ENCODE results near the gene MTX3.

MTX3 gene

GRCh38 chr5:79983618-79984017 is 7.4 kb downstream of the MTX3 start:
- no peak for DNase-seq (ENCODE audit: low spot score)

DNA sequence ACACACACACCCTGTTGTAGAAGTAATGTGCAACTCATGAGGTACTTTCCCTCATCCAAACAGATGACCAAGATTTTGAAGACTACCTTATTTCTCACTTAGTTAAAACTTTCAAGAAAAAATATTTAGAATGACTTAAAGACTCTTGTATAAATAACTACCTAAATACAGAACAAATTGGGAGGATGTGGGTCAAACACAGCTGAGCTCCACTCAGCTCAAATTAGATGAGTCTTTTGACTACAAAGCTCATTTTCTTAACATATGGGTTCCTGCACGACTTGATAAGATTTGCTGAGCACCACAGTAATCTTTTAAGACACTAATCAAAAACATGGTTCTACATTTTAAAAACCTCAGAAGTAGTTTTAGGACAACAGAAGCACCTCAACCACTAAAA is 8.9 kb downstream of the MTX3 start:
- DNase-seq (ENCODE audit: low spot score): no peak

DNA sequence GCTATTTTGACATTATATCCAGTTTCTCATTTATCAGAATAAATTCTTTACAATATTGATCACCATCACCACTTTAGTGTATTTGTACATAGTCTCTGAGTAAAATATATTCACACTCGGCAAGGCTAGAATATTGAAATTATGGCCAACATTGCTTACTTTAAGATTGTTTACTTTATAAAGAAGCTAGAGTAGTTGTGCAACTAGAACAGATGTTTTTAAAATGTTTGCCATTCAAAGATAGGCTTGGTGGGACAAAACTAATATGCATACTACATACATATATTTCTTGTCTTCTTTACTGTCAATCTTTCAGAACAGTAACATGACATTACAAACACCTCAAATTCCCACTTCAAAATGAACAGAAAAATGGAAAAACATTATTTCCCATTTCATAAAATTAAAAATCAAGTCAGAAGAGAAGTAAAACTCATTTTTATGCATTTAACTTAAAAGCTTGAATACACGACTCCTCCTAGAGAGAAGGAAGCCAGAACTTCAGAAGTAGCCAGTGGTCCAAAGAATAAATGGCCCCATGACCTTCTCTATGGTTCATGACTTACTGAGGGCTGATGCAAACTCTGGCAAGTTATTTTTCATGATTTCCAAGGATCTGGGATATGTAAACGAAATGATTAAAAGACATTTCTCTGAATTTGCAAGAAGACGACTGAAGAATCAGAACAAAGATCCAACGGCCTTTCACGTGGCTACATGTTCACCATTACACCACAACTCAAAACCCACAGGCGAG is 14.1 kb downstream of the MTX3 start:
- no peak for DNase-seq (ENCODE audit: low spot score)

- DNase-seq (ENCODE audit: low spot score): no peak
These were observed 15.6 kb downstream of the MTX3 start for GRCh38 chr5:79975422-79975821.

GRCh38 chr5:79974886-79975285 is 16.2 kb downstream of the MTX3 start:
- DNase-seq (ENCODE audit: low spot score): no peak

GRCh38 chr5:79973996-79974395 is 17.1 kb downstream of the MTX3 start:
- DNase-seq (ENCODE audit: low spot score): no peak

- DNase-seq (ENCODE audit: low spot score): no peak
These were observed 17.6 kb downstream of the MTX3 start for GRCh38 chr5:79973511-79973910.

DNA sequence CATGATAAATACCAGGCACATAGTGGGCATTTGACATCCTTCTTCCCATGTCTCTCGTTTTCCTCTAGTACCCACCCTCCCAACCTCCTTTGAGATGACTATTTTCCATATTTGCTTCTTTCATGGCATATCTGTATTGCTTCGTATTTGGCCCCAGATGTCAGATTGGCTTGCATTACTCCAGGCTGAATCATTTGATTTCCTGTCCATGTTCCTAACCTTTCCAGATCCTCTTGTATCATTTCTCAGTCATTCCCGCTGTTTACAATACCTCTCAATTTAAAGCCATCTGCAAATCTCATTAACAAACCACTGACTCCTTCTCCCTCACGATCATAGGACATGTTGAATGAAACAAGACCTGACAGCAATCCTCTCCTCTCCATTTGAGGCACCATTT is 19.9 kb downstream of the MTX3 start:
- DNase-seq (ENCODE audit: low spot score): no peak

GRCh38 chr5:79966448-79966847 is 24.6 kb downstream of the MTX3 start:
- DNase-seq (ENCODE audit: low spot score): no peak

GRCh38 chr5:79964136-79964535 is 26.9 kb downstream of the MTX3 start:
- no peak for DNase-seq (ENCODE audit: low spot score)

DNA sequence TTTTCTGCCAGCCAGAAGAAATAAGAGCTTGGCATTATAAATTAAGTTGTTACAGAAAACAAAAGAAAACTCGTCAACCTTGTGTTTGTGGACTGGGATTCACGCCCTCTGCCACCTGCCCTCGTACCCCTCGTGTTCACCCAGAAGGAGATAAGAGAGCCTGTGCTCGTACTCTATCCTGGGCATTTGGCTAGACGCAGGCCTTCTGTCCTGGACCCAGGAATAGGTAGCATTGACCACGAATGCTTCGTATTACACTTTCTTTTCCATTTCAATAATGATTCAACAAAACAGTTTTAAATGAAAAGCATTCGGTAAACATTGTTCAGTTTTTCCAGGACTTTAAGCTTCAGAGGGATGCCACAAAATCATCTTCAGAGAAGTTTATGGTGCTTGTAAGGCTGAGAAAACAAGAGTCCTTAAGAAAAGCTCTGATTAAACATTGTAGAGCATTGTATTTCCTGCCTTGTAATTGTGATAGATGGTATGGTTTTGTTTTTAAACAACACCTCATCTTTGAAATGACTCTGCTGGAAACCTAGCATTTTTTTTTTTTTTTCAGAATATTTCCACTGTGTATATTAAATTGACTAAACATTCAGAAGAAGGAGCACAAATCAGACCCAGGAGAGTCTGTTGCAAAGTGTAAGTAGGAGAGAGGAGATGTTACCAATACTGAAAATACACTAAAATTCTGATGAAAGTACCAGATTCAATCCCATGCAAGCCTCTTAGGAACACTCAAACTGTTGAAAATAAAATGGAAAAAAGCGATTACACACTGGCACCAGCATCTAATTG is 27.6 kb downstream of the MTX3 start:
- DNase-seq (ENCODE audit: low spot score): no peak

DNA sequence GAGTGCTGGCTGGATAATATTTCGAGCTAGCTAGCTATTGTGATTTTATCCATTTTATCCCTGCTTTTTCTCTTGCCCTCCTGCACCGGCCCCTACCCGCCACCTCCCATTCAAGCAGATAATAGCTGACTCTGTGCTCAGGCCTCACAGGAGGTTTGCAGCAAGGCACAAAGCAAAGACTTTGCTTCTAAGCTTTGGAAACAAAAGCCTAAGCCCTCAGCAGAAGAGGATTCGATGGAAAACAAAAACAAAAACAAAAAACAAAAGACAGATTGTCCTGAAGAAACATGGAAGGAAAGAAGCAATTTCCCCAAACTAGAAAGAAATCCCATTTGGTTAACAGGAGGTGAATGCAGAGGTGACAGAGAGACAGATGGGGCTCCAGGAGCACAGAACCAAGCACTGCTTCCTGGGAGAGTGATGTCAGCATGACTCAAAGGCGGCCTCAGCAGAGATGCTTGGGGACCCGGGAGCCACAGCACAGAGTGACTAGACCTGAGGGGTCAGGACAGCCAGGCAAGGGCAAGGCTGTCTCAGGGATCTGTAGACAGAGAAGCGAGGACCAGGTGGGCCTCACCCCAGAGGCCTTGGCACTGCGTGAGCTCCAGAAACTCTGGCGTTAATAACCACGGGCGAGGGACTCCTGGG is 28.4 kb downstream of the MTX3 start:
- no peak for DNase-seq (ENCODE audit: low spot score)

GRCh38 chr5:79961716-79962574 is 29.1 kb downstream of the MTX3 start:
- no peak for DNase-seq (ENCODE audit: low spot score)

DNA sequence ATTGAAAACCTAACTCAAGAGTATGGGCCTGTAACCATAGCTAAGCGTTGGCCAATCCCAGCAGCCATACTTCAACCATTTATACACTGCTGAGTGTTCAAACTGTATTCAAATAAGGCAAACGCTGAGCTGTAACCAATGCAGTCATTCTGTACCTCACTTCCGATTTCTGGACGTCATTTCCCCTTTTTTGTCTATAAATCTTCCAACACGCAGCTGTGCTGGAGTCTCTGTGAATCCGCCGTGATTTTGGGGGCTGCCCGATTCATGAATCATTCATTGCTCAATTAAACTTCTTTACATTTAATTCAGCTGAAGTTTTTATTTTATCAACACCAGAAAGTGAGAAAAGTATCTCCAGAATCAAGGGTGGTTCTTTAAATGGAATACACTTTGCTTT is 31.7 kb downstream of the MTX3 start:
- no peak for DNase-seq (ENCODE audit: low spot score)

DNA sequence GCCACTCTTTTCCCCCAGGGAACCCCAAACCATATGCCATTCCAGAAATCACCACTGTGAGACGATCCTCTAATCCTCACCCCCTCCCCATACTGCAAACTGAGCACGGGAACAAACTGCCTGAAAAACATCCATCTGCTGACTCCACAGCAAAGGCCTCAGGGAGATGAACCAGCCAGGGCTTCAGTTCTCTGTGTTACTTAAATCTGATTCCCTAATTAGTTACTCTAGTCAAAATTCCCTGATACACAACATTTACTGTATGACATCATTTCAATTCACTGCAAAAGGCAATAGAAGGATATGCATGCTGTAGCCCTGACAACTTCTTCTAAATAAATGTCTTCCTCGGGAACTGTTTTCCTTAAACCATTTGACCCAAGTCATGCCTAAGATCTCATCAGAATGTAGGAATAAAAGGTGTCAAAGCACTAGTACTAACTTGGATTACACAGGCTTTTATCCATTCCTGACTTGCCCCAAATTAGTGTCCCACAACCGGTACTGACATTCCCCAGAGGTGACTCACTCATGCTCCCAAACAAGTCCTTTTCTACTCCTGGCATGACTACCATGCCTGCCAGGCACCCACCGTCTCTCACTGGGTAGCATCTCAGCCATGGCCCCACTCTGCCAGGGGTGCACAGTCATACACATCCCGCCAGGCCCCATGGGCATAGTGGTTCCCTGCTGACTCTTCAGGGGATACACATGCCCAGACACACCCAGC is 35.0 kb downstream of the MTX3 start:
- DNase-seq (ENCODE audit: low spot score): no peak

DNA sequence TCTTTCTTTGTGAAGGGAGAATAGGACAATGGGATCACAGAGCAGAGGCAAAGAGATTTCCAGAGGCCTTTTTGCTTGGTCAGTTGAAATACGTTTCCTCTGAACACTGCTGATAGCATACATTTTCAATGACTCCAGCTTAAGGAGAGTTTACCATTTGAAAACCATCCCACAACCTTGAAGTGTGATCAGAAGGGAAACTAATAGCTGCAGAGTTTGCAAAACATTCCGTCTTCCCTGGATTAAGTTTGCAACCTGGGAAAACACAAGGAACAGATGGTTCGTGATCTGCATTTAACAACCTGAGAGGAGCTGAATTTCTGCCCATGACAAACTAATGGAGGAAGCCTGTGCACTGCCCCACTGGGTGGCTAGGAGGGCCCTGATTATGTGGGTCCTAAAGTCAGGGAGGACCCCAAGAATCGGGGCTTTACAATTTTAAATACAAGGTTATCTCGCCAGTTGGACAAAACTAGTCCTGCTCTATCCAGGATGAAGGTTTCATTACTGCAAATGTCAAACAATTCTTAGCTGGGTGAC is 35.6 kb downstream of the MTX3 start:
- no peak for DNase-seq (ENCODE audit: low spot score)

GRCh38 chr5:79954620-79955019 is 36.4 kb downstream of the MTX3 start:
- no peak for DNase-seq (ENCODE audit: low spot score)

- DNase-seq (ENCODE audit: low spot score): no peak
These were observed 43.5 kb downstream of the MTX3 start for GRCh38 chr5:79947567-79947966.

- DNase-seq (ENCODE audit: low spot score): no peak
These were observed 52.6 kb downstream of the MTX3 start for GRCh38 chr5:79938468-79938867.

DNA sequence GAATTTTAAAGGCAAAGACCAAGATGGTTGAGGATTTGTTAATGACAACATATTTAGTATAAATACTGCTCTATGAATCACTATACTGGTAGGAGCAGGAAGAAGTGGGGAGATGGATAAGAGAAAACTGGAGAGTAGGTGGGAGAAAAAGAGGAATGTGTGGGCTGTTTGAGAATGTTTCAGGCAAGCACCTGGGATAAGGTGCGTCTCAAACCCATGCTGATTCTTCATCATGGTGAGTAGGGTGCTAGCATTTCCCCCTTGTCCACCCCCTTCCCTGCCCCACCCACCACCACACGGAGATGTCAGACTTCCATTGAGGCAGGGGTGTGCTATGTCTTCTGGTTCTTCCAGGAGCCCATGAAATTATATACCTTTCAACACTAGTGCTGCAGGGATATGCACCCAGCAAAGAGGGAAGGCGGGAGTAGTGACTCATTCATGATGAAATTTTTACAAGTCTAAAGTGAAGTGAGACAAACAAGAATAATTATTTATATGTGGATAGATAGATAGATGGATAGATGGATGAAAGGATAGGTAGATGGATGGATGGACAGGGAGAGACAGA is 54.3 kb downstream of the MTX3 start:
- no peak for DNase-seq (ENCODE audit: low spot score)
